Ureter (tissue), 1 donor: ENCODE results near the gene RTN4RL1. TPM values are rescaled to one million over a fixed set of nuclear protein-coding genes. Genes with fewer than 3 reads are reported as not detected.
A peak's percentile ranks its signal among the peaks of the same experiment; 100 is the strongest.

Experiments
- DNase-seq: peaks from one replicate; pipeline ENCODE4 v3.0.0-alpha.2; 2020; ENCODE audit warnings: low spot score
- total RNA-seq: library from RNA; stranded (reverse); gene quantifications from one replicate; pipeline ENCODE4 v1.2.4, GENCODE V29; 2023
- donor health status: DM: yes; HTN: yes; CAD: no.

The RTN4RL1 gene
- total RNA-seq, result 6.7 TPM

DNA sequence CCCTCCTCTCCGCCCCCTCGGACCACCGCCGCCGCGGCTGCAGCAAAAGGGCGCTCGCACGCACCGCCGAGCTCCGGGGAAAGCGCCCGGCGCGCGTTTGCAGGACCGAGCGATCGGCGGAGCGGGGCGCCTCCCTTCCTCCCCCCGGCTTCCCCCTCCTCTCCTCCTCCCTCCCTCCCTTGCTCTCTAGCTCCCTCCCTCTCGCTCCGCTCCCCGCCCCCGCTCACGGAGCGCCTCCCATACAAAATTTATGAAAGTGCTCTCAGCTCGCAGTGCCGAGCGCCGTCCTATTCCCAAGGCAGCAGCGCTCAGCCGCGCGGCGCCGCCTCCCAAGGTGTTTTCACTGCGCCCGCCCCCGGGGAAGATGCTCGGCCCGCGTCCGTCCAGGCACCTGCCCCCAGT lies at the start of gene RTN4RL1:
Gene RTN4RL1 (minus strand): TSS at position 115 of the 402 bp plus-strand sequence. CDS start 469 bp downstream, outside the sequence.
- DNase-seq, result peak; percentile 83

DNA sequence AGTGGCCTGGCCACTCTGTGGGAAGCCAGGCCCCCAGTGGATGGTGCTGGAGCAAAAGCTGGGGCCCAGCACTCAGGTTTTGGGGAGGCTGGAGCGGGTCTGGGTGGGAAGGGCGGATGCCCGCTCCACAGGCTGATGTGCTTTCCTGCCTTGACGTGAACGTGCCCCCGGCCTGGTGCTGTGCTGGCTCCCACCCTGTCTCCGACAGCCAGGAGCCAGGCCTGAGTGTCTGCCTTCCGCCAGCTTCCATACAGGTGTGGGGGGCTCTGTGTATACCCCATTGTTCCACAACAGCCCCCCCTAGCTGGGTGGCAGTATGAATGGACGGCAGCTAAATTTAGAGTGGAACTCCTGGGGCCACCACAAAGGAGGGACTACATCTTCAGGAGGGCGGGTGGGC lies 49.8 kb upstream of the RTN4RL1 start:
- DNase-seq, result no peak

DNA sequence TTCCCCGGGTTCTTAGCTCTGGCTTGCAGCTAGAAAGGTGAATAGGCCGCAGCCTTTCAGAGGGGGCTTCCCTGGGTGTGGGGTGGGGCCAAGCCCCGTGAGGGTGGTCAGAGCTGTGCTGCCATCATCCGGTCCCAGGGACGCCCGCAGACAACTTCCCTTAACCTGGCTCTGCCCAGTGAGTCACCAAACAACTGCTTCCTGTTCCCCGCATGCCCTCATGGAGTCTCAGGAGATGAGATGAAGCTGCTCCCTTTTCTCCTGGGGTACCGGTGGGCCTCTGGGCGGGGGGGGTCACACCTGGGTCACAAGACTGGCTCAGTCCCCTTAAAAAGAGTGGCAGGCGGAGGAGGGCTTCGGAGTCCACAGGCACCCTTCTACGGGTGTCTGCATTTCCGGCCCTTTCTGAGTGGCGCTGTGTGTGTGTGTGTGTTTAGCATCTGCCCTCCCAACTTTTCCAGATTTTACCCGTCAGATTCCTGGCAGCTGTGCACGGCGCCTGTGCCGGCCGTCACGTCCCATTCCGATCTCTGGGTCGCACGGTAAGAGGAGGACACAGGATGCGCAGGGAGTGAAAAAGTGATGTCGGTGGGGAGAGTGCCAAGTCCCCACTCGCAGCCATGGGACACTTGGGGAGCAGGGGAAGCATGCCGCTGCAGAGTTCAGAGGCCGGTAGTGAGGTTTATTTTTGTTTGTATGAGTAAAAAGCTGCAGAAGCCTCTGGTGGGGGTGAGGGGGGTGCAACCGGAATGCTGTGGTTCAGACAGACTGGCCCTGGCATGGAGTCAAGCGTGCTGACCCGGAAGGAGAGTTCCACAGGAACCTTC lies 46.5 kb upstream of the RTN4RL1 start:
- peak; percentile 82 for DNase-seq

GRCh38 chr17:2071024-2071385 lies 45.9 kb upstream of the RTN4RL1 start:
- DNase-seq, result no peak

DNA sequence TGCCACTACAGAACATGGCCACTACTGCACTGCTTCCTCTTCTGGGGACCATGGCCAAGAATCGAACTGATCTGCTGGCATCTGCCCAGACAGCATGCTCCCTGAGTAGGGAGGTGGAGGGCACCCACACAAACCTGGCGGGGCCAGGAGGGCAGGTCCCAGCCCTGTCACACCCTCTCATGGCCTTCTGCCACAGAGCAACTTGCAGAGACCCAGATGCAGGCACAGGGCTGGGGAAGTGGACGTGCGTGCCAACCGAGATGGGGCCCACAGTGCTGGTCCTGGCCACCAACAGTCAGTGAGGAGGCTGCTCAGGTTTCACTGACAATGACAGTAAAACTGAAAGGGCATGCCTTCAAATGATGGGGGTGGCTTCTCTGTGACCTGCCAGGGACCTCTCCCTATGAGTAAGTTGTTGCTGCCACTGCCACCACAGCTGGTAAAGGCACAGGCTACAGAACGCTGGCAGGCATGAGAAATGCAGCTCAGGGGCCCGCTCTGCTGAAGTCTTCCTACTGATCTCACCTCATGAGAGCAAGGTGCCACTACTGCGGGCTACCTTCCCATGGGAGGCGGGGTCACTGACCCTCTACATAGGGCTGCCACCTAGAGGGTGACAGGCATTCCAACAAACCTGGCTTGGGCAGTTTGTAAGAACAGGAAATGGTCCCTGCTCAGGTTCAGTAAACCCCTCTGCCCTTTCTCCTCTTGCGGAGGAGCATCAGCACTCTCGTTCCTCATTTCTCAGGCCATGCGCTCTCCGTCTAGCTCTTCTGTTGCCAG lies 45.3 kb upstream of the RTN4RL1 start:
- DNase-seq, result no peak

- no peak for DNase-seq
Observed at GRCh38 chr17:2068519-2069051, 43.5 kb upstream of the RTN4RL1 start.

- no peak for DNase-seq
Observed at GRCh38 chr17:2068031-2068518, 42.9 kb upstream of the RTN4RL1 start.

DNA sequence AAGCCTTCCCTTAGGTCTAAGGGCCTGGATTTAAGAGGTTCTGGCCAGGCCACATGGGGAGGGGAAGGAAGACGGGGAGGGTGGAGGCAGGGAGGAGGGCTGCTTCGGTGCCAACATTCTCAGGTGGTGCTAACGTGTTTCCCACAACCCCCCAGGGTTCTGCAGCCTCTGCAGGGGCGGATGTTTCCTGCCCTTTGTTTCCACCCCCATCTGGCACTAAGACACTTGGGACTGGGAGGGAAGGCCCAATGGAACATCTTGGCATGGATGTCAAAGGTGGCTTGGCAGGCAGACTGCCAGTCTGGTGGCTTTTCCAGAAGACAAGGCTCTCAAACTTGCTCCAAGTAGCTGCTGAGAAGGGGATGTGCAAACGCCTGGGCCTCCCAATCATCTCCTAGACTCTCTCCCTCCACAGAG lies 42.5 kb upstream of the RTN4RL1 start:
- no peak for DNase-seq

- no peak for DNase-seq
Observed at GRCh38 chr17:2067048-2067561, 42.0 kb upstream of the RTN4RL1 start.

DNA sequence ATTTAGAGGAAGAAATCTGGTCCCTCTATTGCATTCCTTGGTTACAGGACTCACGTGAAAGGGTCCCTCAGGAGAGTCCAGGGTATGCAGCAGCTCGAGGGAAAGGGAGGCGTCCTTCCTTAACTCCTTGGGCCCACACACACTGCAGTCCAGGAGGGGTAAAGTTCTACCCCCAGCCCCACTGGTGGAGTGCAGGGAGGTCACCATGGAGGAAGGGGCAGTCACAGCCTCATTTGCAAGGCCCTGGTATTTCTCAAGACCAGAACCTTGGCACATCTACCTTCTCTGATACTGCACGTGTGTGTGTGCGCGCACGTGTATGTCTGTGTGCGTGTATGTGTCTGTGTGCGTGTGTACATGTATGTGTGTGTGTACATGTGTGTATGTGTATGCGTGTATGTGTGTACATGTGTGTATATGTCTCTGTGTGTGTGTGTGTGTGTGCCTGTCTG lies 40.8 kb upstream of the RTN4RL1 start:
- no peak for DNase-seq

DNA sequence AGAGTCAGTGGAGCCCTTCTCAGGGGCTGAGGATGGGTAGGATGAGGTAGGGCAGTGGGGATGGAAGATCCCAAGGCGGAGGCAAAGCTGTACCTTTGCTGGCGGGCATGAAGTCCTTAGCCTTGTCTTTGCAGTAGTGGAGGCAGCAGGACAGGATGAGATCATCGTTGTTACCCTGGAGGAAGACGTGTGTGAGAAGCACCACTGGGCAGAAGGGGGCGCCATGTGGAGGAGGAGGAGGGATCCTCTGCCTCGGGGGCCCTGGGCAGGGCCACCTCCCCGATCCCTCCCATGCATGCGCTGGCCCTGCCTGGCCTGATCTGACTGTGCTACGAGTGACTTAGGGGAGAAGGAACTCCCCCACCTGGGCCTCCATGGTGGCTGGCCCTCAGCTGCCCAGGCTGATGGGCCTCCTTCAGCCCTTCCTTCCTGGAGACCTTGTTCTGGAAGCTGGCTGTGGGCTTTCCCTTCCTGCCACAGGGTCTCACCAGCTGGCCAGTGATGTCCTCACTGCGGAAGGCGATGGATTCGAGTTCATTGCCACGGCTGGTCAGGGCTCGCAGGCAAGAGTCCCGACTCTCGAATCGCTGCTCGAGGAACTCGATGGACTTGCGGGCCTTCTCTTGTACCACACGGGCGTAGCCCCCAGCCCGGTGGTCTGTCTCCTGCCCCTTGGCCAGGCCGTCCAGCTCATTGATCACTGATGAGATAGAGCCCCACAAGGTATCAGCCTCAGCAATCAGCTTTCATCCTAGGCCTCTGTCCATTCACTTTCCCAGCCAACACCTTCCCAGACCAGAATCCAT lies 40.0 kb upstream of the RTN4RL1 start:
- DNase-seq, result no peak

GRCh38 chr17:2064520-2064971 lies 39.4 kb upstream of the RTN4RL1 start:
- no peak for DNase-seq

DNA sequence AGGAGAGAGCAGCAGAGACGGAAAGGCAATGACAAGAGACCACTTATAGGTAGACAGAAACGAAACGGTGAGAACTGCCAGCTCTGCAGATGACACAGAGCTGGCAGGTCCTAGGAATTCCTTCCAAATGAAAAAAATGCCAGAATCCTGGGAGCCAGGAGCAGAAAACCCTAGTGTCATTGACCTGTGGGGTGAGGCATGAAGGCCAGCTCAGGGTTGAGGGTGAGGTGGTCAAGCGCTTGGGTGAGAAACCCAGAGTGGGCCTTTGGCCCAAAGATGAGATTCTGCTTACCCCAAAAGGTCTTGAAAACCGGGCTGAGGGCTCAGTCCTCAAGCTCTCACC lies 39.0 kb upstream of the RTN4RL1 start:
- DNase-seq, result no peak

DNA sequence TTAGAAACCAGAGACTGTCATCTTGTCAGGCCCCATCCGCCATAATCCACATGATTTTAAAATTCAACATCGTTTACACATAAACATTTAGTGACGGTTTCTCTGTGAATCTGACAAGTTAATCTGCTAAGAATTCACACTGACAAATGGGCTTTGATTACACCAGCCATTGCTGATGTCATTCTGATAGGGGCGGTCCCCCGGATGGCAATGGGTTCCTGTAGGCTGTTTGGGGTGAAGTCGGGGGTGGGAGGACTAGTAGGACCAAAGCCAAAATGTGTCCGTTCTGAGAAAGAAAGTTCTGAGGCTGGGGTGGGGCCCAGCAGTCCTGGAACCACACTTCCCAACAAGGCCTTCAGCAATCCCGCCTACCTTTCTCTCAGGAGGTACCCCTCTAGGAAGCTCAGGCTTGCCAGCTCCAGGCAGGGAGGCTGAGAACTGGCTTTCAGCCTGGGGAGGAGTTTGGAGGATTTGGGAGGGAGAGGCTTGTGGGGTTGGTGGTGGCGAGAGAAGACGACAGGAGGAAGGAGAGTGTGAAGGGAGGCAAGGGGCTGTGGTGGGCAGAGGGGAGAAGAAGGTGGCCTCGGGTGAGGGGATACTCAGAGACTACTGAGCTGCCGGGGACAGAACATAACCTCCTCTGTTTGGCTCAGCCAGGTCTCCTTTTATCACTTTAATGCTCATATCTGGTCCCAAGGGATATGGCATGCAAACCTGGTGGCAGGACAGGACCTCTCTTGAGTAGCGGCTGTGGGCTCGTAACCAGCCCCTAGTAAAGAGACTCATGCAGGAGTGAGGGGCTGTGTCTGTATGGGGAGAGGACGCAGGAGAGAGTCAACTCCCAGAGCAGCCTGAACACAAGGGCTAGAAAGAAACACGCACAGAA lies 38.4 kb upstream of the RTN4RL1 start:
- DNase-seq, result no peak

DNA sequence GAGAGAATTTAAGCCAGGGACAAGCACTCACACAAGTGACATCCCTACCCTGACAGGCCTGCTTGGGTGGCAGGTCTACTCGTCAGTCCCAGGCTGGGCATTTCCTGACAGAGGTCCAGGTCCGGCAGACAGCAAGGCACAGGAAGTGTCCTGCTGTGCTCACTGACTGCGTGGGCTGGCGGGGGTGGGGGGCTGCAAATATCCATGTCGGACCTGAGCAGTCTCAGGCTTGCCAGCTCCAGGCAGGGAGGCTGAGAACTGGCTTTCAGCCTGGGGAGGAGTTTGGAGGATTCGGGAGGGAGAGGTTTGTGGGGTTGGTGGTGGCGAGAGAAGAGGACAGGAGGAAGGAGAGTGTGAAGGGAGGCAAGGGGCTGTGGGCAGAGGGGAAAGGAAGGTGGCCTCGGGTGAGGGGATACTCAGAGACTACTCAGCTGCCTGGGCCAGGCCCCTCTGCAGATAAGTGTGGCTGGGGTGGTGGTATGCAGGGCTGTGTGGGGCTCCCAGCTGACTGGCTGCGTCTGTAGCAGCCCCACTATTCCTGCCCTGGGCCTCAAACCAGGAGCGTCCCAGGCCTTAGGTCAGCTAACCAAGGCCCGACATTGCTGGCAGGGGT lies 37.5 kb upstream of the RTN4RL1 start:
- no peak for DNase-seq

DNA sequence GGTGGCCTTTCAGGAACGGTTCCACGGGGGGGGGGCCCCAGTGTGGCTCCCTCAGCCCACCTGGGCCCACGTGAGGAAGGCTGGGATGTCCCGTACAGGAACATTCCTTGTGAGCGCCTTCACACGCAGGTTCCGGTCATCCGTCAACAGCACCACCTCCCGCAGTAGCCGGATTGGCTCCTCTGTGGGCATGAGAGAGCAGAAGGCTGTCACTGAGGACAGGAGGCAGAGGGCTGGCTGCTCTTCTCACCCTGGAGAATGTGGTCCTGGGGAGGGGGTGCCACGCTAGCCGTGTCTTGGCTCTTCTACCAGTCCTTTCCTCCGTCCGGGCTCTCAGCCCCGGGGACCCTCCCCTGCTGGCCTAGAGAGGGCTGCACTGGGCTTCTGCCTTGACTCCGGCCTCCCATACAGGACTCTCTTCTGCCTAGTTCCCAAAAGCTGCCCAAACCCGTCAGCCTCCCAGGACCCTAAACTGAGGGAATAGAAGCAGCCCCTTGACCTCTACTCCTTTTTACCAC lies 36.4 kb upstream of the RTN4RL1 start:
- no peak for DNase-seq

DNA sequence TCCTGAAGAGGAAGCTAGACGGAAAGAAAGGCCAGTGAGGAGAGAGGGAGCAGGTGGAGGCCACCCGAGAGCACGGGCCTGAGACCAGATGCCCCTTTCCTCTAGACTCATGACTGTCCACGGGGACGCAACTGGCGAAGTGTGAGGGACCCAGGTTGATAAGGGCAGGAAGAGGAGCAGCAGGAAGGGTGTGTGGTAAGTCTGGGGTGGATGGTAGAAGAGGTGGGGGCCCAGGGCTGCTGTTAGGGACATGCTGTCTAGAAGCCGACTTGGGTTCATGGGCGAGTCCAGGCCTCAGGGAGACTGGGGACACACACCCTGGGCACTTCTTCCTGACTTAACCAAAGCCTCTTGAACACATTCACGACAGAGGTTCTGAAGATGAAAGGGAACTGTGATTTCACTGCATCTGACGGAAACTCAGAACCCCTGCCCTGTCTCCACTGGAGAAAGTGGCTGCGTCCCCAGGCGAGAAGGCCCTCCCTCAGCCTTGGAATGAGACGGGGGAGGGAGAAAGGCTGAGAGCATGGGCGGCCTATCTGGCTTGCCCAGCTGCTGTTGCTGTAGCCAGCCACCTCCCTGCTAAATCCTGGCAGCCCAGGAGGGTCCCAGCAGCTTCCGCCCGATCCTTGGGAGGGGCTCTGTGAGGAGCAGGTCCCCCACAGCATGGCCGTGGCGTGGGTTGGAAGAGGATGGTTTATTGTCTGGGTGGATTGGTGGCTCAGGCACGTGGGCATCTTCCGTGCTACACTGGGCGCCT lies 35.7 kb upstream of the RTN4RL1 start:
- no peak for DNase-seq

DNA sequence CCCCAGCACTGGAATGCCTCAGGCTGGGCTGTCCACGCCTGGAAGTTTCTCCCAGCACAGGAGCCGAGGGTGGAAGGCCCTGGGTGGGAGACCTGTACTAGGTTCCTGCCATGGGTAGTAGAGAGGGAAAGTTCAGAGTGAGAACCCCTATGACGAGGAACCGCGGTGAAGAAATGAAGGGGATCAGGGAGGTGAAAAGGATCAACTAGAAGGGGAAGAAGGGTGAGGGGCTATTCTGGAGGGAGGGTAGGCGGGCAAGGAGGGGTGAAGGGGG lies 35.2 kb upstream of the RTN4RL1 start:
- no peak for DNase-seq
